SK-N-SH (cell line): Measurements from ENCODE around the gene OXT.

Source experiments
- CHD2 ChIP-seq: fragments of 150-350 bp; IDR thresholded peaks from 2 replicates; pipeline ENCODE4 v1.6.1; 2018; ENCODE audit warnings: low read length; ENCODE audit not compliant: partially characterized antibody
- CTCF ChIP-seq: fragments of 200-600 bp; sonication (generic); IDR thresholded peaks from 2 replicates; pipeline ENCODE4 v1.6.1; 2017; ENCODE audit warnings: antibody characterized with exemption, mild to moderate bottlenecking, moderate library complexity
- EP300 ChIP-seq, 2 experiments: IDR thresholded peaks; 2 replicates each; pipeline versions ENCODE4 v1.4.0 to v1.6.1; 2012; ENCODE audit warnings: borderline replicate concordance in 1 of 2, low read depth in 1 of 2, low read length in 1 of 2
- EZH2phosphoT487 ChIP-seq: fragments of 200-600 bp; sonication (generic); IDR thresholded peaks from 2 replicates; pipeline ENCODE4 v1.6.1; 2017; ENCODE audit warnings: low read depth, mixed run types, mild to moderate bottlenecking, antibody characterized with exemption, moderate library complexity, borderline replicate concordance
- FOXJ3 ChIP-seq: sonication (generic); formaldehyde crosslinking; IDR thresholded peaks from 2 replicates; pipeline ENCODE4 v1.5.1; 2020; ENCODE audit warnings: mild to moderate bottlenecking, missing genetic modification reagents
- FOXM1 ChIP-seq: IDR thresholded peaks from 2 replicates; pipeline ENCODE4 v1.4.0; 2012; ENCODE audit warnings: low read depth, mild to moderate bottlenecking
- GABPA ChIP-seq: IDR thresholded peaks from 2 replicates; pipeline ENCODE4 v1.4.0; 2012; ENCODE audit warnings: low read depth, mild to moderate bottlenecking
- MEF2A ChIP-seq: IDR thresholded peaks from 2 replicates; pipeline ENCODE4 v1.4.0; 2012; ENCODE audit warnings: low read depth, borderline replicate concordance
- MXI1 ChIP-seq: IDR thresholded peaks from 2 replicates; pipeline ENCODE4 v1.6.1; 2012; ENCODE audit warnings: mild to moderate bottlenecking, low read depth, low read length, improper control_type of control experiment
- POLR2AphosphoS5 ChIP-seq: IDR thresholded peaks from 2 replicates; pipeline ENCODE4 v1.6.1; 2012; ENCODE audit warnings: low read depth, low read length
- REST ChIP-seq: IDR thresholded peaks from 2 replicates; pipeline ENCODE4 v1.6.1; 2012; ENCODE audit warnings: mild to moderate bottlenecking, low read depth, low read length, moderate library complexity
- SMC3 ChIP-seq: IDR thresholded peaks from 2 replicates; pipeline ENCODE4 v1.6.1; 2012; ENCODE audit warnings: low read depth, low read length, improper control_type of control experiment
- TAF1 ChIP-seq: IDR thresholded peaks from 2 replicates; pipeline ENCODE4 v1.6.1; 2012; ENCODE audit warnings: low read depth, mild to moderate bottlenecking, low read length, moderate library complexity, borderline replicate concordance

GRCh38 chr20:3039426-3039825 is 32.0 kb upstream of the OXT start:
- no peak for TF ChIP-seq CTCF
- TF ChIP-seq SMC3 = no peak
- no peak for TF ChIP-seq TAF1
- no peak for TF ChIP-seq GABPA
- no peak for TF ChIP-seq MEF2A
- TF ChIP-seq FOXM1 = no peak
- no peak for TF ChIP-seq EZH2phosphoT487
- no peak for TF ChIP-seq FOXJ3
- no peak for TF ChIP-seq CHD2
- TF ChIP-seq REST = no peak
- no peak for TF ChIP-seq MXI1
- no peak for TF ChIP-seq POLR2AphosphoS5
- no peak for TF ChIP-seq EP300 (IDR thresholded peaks at IDR 0.05; ENCODE audit: borderline replicate concordance in 1 of 2, low read depth in 1 of 2, low read length in 1 of 2)
